Chondrocyte (in vitro differentiated cells): Measurements from ENCODE around the gene SATB2. TPM values are rescaled to one million over a fixed set of nuclear protein-coding genes. Genes with fewer than 3 reads are reported as not detected.

Experiments used
- DNase-seq: peaks from one replicate; pipeline ENCODE4 v3.0.0; 2021; ENCODE audit warnings: mixed read lengths, low spot score
- H3K27ac Mint-ChIP-seq: one replicate; pipeline ENCODE4 v1.8.0; 2021; ENCODE audit warnings: mild to moderate bottlenecking, moderate library complexity, mixed read lengths; ENCODE audit not compliant: unreplicated experiment
- H3K27me3 Mint-ChIP-seq: 2 replicates; pipeline ENCODE4 v1.8.0; 2021; ENCODE audit warnings: low read depth, mixed read lengths
- H3K36me3 Mint-ChIP-seq: 2 replicates; pipeline ENCODE4 v1.8.0; 2021; ENCODE audit warnings: low read depth, mixed read lengths
- H3K4me1 Mint-ChIP-seq: 2 replicates; pipeline ENCODE4 v1.8.0; 2021; ENCODE audit warnings: low read depth, mild to moderate bottlenecking, mixed read lengths
- H3K4me3 Mint-ChIP-seq: one replicate; pipeline ENCODE4 v1.8.0; 2021; ENCODE audit warnings: mild to moderate bottlenecking, moderate library complexity, mixed read lengths; ENCODE audit not compliant: unreplicated experiment
- H3K9me3 Mint-ChIP-seq: 2 replicates; pipeline ENCODE4 v1.8.0; 2021; ENCODE audit warnings: low read depth, mixed read lengths
- total RNA-seq: library from RNA; stranded (reverse); gene quantifications from 3 replicates; pipeline ENCODE4 v1.2.1, GENCODE V29; 2021
- TF ChIP-seq, protein P1 (sequence below): fragments of 200-600 bp; sonication (generic); IDR thresholded peaks from 2 replicates; pipeline ENCODE4 v1.5.0; 2021; ENCODE audit warnings: antibody characterized with exemption, mild to moderate bottlenecking, moderate library complexity

SATB2 gene
- total RNA-seq, 1 donor from 2014 or later: 11.6 TPM

DNA sequence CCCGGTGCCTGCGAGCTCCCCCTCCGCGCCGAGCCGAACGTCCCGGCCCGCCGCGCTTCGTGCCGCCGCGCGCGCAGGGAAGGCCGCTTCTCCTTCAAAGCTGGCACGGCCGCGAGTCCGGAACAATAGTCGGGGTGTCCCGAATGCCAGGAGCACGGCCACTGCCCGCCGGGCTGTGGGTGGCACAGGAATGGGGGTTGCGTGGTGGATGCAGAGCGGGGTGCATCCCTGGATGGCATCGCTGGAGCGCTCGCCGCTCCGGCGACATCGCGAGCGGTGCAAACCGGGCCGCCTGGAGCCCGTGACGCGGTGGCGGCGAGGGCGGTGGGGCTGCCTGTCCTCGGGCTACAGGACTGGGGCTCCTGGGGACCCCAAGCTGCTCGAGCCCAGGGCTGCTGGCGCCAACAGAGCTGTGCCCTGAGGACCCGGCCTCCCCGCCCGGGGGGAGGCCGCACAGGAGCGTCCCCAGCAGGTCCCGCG, 1.1 kb upstream of the SATB2 start:
- H3K27me3 Mint-ChIP-seq: peaks cover 19% of the 10 kb centered on the region
- TF ChIP-seq, protein P1, sequence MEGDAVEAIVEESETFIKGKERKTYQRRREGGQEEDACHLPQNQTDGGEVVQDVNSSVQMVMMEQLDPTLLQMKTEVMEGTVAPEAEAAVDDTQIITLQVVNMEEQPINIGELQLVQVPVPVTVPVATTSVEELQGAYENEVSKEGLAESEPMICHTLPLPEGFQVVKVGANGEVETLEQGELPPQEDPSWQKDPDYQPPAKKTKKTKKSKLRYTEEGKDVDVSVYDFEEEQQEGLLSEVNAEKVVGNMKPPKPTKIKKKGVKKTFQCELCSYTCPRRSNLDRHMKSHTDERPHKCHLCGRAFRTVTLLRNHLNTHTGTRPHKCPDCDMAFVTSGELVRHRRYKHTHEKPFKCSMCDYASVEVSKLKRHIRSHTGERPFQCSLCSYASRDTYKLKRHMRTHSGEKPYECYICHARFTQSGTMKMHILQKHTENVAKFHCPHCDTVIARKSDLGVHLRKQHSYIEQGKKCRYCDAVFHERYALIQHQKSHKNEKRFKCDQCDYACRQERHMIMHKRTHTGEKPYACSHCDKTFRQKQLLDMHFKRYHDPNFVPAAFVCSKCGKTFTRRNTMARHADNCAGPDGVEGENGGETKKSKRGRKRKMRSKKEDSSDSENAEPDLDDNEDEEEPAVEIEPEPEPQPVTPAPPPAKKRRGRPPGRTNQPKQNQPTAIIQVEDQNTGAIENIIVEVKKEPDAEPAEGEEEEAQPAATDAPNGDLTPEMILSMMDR: no peak
- no peak for DNase-seq
- no peaks in the 10 kb centered on the region for H3K9me3 Mint-ChIP-seq
- no peaks in the 10 kb centered on the region for H3K36me3 Mint-ChIP-seq
- peak overlapping the region; percentile 88 for H3K4me3 Mint-ChIP-seq
- H3K4me1 Mint-ChIP-seq: peaks cover 28% of the 10 kb centered on the region
- peak overlapping the region; percentile 36 for H3K27ac Mint-ChIP-seq

DNA sequence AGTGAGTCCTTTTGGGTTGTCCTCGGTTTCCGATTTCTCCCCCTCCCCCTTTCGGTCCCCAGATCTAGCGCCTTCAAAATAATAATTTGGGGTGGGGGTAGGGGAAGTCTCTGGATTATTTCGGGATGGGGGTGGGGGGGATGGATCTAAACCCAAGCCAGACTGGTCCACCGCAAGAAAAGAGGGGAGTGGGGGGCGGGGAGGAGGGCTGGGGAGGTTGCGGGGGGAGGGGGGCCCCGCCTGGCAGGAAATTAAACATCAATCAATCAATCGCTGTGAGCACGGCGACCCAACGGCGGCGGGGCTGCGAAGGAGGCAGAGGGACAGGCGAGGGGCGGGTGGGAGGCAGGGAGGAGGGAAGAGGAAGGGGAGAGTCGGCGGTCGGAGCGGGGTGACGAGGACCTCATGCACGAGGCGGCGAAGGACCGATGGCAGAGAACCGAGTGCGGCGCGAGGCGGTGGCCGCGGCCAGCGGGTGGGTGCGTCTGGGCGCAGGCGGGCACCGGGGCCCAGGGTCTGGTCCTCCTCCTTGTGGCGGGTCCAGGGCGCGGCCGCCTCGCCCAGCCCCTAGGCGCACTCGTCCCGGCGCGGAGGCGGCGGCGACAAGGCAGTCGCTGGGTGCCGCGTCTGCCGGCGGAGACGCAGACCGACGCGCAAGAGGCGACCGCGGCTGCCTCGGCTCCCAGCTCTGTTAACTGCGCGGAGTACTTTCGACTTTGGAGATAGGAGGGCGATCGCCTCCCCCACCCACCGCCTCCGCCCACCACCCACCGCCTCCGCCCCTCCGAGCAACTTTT, 468 bp upstream of the SATB2 start:
- H3K27ac Mint-ChIP-seq: peak overlapping the region; percentile 77
- no peaks in the 10 kb centered on the region for H3K36me3 Mint-ChIP-seq
- peaks cover 24% of the 10 kb centered on the region for H3K4me1 Mint-ChIP-seq
- DNase-seq: no peak
- peaks cover 16% of the 10 kb centered on the region for H3K27me3 Mint-ChIP-seq
- no peaks in the 10 kb centered on the region for H3K9me3 Mint-ChIP-seq
- peak overlapping the region; percentile 88 for H3K4me3 Mint-ChIP-seq
- TF ChIP-seq, protein P1: no peak

- no peak for DNase-seq
- Mint-ChIP-seq H3K27me3 (peaks cover 12% of the 10 kb centered on the region), H3K9me3 (no peaks in the 10 kb centered on the region), H3K4me3 (peak overlapping the region; percentile 88), H3K4me1 (peaks cover 24% of the 10 kb centered on the region), H3K36me3 (no peaks in the 10 kb centered on the region), H3K27ac (no peak overlapping the region)
- TF ChIP-seq, protein P1: no peak
Measured at GRCh38 chr2:199456383-199457146, 1.2 kb downstream of the SATB2 start.

DNA sequence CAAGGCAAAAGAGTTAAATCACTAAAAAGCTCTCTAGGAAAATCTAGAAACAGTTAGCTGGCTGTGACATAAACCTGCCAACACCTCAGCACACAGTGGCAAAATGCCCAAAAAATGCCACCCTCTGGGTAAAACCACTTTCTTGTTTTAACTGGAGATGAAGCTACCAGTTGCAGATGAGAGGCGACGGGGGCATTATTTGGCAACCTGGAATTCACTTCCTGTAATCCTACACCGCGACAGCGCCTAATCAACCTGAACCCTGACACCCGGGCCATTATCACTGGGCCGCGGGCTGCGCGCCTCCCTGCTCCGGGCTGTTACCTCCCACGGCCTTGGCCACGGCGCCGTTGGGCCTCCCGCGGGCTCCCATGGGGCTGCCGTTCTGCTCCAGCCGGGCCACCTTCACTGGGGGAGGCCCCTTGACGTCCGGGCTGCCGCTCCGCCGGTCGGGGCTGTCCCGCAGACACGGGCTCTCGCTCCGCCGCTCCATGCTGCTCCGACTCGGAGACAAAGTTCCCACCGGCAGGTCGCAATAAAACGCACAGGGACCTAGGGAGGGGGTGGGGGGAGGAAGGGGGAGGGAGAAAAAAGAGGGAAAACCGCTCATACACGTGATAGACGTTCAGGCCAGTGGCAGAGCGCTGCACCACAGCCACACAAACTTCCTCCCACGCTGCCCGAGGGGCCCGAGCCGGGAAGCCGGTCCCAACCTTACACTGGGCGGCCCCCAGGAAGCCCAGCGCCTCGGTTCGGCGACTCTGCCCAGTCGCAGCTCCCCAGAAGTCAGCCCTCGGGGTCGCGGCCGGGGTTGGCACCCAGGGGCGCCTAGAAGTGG, 2.0 kb downstream of the SATB2 start:
- Mint-ChIP-seq H3K27ac (no peak overlapping the region), H3K4me3 (peak overlapping the region; percentile 88), H3K36me3 (no peaks in the 10 kb centered on the region), H3K27me3 (peaks cover 7% of the 10 kb centered on the region), H3K4me1 (peaks cover 24% of the 10 kb centered on the region), H3K9me3 (no peaks in the 10 kb centered on the region)
- TF ChIP-seq, protein P1: no peak
- DNase-seq: no peak

GRCh38 chr2:199455210-199455544, 2.6 kb downstream of the SATB2 start:
- Mint-ChIP-seq H3K4me3 (peak overlapping the region; percentile 88), H3K27ac (no peak overlapping the region), H3K36me3 (no peaks in the 10 kb centered on the region), H3K9me3 (no peaks in the 10 kb centered on the region), H3K27me3 (peaks cover 3% of the 10 kb centered on the region), H3K4me1 (peaks cover 20% of the 10 kb centered on the region)
- no peak for DNase-seq
- TF ChIP-seq, protein P1: no peak
